ENCODE results near the gene LIPM. TPM values are rescaled to one million over a fixed set of nuclear protein-coding genes. Genes with fewer than 3 reads are reported as not detected.

The LIPM gene, protein sequence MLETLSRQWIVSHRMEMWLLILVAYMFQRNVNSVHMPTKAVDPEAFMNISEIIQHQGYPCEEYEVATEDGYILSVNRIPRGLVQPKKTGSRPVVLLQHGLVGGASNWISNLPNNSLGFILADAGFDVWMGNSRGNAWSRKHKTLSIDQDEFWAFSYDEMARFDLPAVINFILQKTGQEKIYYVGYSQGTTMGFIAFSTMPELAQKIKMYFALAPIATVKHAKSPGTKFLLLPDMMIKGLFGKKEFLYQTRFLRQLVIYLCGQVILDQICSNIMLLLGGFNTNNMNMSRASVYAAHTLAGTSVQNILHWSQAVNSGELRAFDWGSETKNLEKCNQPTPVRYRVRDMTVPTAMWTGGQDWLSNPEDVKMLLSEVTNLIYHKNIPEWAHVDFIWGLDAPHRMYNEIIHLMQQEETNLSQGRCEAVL
- total RNA-seq = not detected in 2 replicates

DNA sequence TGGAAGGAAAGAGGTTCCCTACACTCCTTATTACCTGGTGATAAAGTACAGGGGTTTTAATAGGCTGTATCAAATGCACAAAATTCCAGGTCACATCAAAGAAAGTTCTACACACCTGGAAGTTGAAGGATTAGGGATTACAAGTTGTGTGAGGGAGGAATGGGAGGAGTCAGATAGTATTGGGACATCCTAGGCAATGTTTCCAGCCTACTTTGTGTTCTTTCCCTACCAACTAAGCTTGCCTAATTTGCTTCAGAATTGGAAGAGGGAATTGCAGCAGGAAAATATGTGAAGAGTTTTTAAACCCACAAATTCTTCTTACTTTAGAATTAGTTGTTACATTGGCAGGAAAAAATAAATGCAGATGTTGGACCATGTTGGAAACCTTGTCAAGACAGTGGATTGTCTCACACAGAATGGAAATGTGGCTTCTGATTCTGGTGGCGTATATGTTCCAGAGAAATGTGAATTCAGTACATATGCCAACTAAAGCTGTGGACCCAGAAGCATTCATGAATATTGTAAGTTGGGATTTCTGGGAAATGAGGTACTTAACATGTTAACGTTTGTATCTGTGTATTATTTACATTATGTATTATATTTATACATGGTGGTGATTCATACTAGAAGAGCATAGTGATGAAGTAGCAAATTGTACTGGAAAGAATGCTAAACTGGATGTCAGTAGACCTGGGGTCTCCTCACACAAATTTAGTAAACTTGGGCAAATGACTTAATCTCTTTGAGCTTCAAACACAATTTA, at the start of gene LIPM:
Gene LIPM, plus strand, starts transcription at position 208 of the 763 bp plus-strand sequence. Its CDS starts 167 bp downstream, at position 375.

DNA sequence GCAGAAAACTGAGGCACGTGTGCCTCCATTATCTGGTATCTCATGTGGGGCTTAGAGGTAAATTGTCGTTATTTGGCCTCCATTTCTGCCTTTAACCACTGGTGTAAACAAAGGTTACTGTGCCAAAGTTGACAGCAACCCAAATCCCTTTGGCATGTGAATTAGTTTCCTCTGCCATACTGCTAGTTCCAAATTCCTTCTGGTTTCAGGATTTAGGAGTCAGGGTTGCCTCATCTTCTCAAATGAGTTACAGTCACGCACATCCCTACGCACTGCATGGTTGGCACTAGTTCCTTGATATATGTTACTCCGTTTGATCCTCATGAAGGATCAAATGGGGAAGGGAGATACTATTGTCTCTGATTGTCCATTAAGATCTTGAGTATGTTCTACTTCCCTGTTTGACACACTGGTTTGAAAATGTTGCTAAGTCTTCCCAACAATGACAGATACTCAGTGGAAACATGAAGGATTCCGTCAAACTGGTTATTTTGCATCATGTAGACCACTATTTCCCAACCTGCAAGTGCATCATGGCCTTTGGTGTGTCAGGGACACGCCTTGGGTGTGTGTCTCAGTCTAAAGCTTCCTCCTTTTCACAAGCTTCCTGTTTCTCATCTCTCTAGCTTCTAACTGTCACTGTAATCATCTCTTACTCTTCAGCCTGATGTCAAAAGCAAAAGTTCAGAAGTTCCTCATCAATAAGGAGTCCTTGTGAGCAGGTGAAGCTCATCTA, 43.0 kb upstream of the LIPM start, which contains the start of gene LIPN:
Gene LIPN, plus strand, starts transcription at position 655 of the 736 bp plus-strand sequence. CDS start 1,386 bp downstream, outside the sequence.

DNA sequence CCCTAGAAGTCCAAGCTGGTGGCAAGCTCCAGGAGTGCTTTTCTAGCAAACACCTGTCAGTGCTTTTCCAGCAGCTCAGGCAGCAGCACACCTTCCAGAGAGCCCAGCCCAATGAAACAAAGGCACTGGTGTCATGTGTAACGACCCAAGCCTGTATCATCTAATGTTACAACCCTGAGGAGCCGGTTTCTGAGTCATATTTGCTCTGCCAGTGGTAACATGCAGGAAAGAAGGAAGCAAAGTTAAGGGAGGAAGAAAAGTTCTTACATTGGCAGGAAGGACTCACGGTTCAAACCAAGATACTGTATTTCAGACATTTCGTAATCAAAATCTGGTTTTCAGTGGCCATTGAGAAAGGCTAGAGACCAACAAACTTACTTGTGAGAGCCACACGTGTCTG, 49.2 kb downstream of the LIPM start, which contains the start of gene ANKRD22:
Gene ANKRD22, minus strand, starts transcription at position 139 of the 400 bp plus-strand sequence. CDS start 237 bp downstream, outside the sequence.

Other genes with a start within 250 kb of the LIPM start
- 1.4 and 2.9 TPM in 2 replicates for gene RNLS, start 219.4 kb upstream of the LIPM start, total RNA-seq
- gene LIPJ, start 216.0 kb upstream of the LIPM start, total RNA-seq = not detected in 2 replicates
- not detected in 2 replicates for gene LIPF, start 138.3 kb upstream of the LIPM start, total RNA-seq
- gene LIPK, start 96.5 kb upstream of the LIPM start, total RNA-seq = not detected in 2 replicates
- not detected in 2 replicates for gene LIPN, start 42.7 kb upstream of the LIPM start, total RNA-seq
- not detected in 2 replicates for gene ANKRD22, start 49.1 kb downstream of the LIPM start, total RNA-seq
- gene STAMBPL1, start 77.5 kb downstream of the LIPM start, total RNA-seq = 0.44 and 0.67 TPM in 2 replicates
- gene ACTA2, start 150.0 kb downstream of the LIPM start, total RNA-seq = 44.5 and 48.4 TPM in 2 replicates
- 15.2 and 16.6 TPM in 2 replicates for gene FAS, start 188.1 kb downstream of the LIPM start, total RNA-seq

Data from mammary microvascular endothelial cell (primary cell).